NCI-H146 treated with DMSO at 0.1 percent for 48 hours (cell line): Measurements from ENCODE around the gene GRAP.
"Not testable (repeated sequence)": the region's sequence is repeated elsewhere in the genome, so short reads cannot be mapped to it uniquely, and the experiment has no call there.

ENCODE experiments used
- DNase-seq: peaks from one replicate; lab custom pipeline; 2025; ENCODE audit not compliant: unreplicated experiment; lab: John Stamatoyannopoulos, UW

Gene GRAP

GRCh38 chr17:19043032-19043431 is 3.7 kb downstream of the GRAP start:
- DNase-seq, result not testable (repeated sequence)

GRCh38 chr17:19042369-19042768 is 4.4 kb downstream of the GRAP start:
- not testable (repeated sequence) for DNase-seq

GRCh38 chr17:19041871-19042270 is 4.9 kb downstream of the GRAP start:
- not testable (repeated sequence) for DNase-seq

GRCh38 chr17:19040350-19040749 is 6.4 kb downstream of the GRAP start:
- not testable (repeated sequence) for DNase-seq

GRCh38 chr17:19038730-19039129 is 8.0 kb downstream of the GRAP start:
- DNase-seq, result not testable (repeated sequence)

GRCh38 chr17:19038007-19038406 is 8.8 kb downstream of the GRAP start:
- not testable (repeated sequence) for DNase-seq

GRCh38 chr17:19037547-19037946 is 9.2 kb downstream of the GRAP start:
- DNase-seq, result not testable (repeated sequence)

GRCh38 chr17:19036186-19036585 is 10.6 kb downstream of the GRAP start:
- not testable (repeated sequence) for DNase-seq

- not testable (repeated sequence) for DNase-seq
These were observed 14.3 kb downstream of the GRAP start for GRCh38 chr17:19032377-19032988.

GRCh38 chr17:19031729-19032128 is 15.0 kb downstream of the GRAP start:
- not testable (repeated sequence) for DNase-seq

- not testable (repeated sequence) for DNase-seq
These were observed 15.8 kb downstream of the GRAP start for GRCh38 chr17:19030771-19031449.

GRCh38 chr17:19029740-19030139 is 17.0 kb downstream of the GRAP start:
- DNase-seq, result not testable (repeated sequence)

GRCh38 chr17:19028671-19029070 is 18.1 kb downstream of the GRAP start:
- DNase-seq, result not testable (repeated sequence)

- no peak for DNase-seq
These were observed 22.4 kb downstream of the GRAP start for GRCh38 chr17:19024101-19025078.

GRCh38 chr17:19023209-19023999 is 23.4 kb downstream of the GRAP start:
- no peak for DNase-seq

GRCh38 chr17:19022747-19023146 is 24.0 kb downstream of the GRAP start:
- DNase-seq, result no peak

GRCh38 chr17:19022128-19022527 is 24.6 kb downstream of the GRAP start:
- DNase-seq, result no peak

- no peak for DNase-seq
These were observed 25.1 kb downstream of the GRAP start for GRCh38 chr17:19021622-19022083.

GRCh38 chr17:19021011-19021621 is 25.6 kb downstream of the GRAP start:
- not testable (repeated sequence) for DNase-seq

- no peak for DNase-seq
These were observed 26.7 kb downstream of the GRAP start for GRCh38 chr17:19020016-19020415.
